ENCODE results near the gene CDCA7. TPM values are rescaled to one million over a fixed set of nuclear protein-coding genes. Genes with fewer than 3 reads are reported as not detected.

The CDCA7 gene
- total and polyA plus RNA-seq, 7 donors: 0.33 to 22.7 (median 3.8) TPM; not detected in 1

GRCh38 chr2:173343921-173344320 is 10.8 kb upstream of the CDCA7 start:
- Histone ChIP-seq H3K9me3 (peaks cover 0 to 10% (median 8%) of the 10 kb centered on the region in 4 donors), H3K4me1 (no peaks in the 10 kb centered on the region), H3K36me3 (no peaks in the 10 kb centered on the region), H3K4me3 (no peak overlapping the region), H3K27me3 (no peaks in the 10 kb centered on the region), H3K27ac (no peak overlapping the region)
- TF ChIP-seq POLR2A (IDR thresholded peaks at IDR 0.05) (no peak), CTCF (IDR thresholded peaks at IDR 0.05) (no peak), POLR2AphosphoS5 (IDR thresholded peaks at IDR 0.05) (no peak), EP300 (IDR thresholded peaks at IDR 0.05) (no peak)
- no peak for DNase-seq
- intact Hi-C loops (cut with DNase I): no loop called here
- WGBS, 2 donors: 91 to 92% methylated on average over 2 of the region's 2 CpGs

GRCh38 chr2:173346035-173346434 is 8.6 kb upstream of the CDCA7 start:
- peaks cover 0 to 10% (median 8%) of the 10 kb centered on the region in 4 donors for H3K9me3 ChIP-seq
- H3K36me3 ChIP-seq: no peaks in the 10 kb centered on the region
- no peak for TF ChIP-seq CTCF (IDR thresholded peaks at IDR 0.05)
- TF ChIP-seq EP300 (IDR thresholded peaks at IDR 0.05): no peak
- TF ChIP-seq POLR2A (IDR thresholded peaks at IDR 0.05): no peak
- no peak for TF ChIP-seq POLR2AphosphoS5 (IDR thresholded peaks at IDR 0.05)
- no peak overlapping the region for H3K4me3 ChIP-seq
- intact Hi-C loops (cut with DNase I): no loop called here
- 82 to 95% methylated on average over 6 of the region's 6 CpGs for WGBS, 2 donors
- DNase-seq: no peak
- H3K27ac ChIP-seq: no peak overlapping the region
- H3K4me1 ChIP-seq: no peaks in the 10 kb centered on the region
- H3K27me3 ChIP-seq: no peaks in the 10 kb centered on the region

GRCh38 chr2:173347305-173348168 is 7.1 kb upstream of the CDCA7 start:
- Histone ChIP-seq H3K27me3 (peaks cover 0 to 11% (median 4%) of the 10 kb centered on the region in 3 donors), H3K4me1 (no peaks in the 10 kb centered on the region), H3K9me3 (peaks cover 0 to 10% (median 8%) of the 10 kb centered on the region in 4 donors), H3K27ac (no peak overlapping the region), H3K4me3 (no peak overlapping the region), H3K36me3 (no peaks in the 10 kb centered on the region)
- no peak for TF ChIP-seq EP300 (IDR thresholded peaks at IDR 0.05)
- TF ChIP-seq POLR2A (IDR thresholded peaks at IDR 0.05): no peak
- no peak for TF ChIP-seq POLR2AphosphoS5 (IDR thresholded peaks at IDR 0.05)
- TF ChIP-seq CTCF (IDR thresholded peaks at IDR 0.05): no peak
- WGBS, 2 donors: 28 to 75% methylated on average over 8 of the region's 8 CpGs
- no peak for DNase-seq
- intact Hi-C loops (cut with DNase I): no loop called here

GRCh38 chr2:173349287-173349686 is 5.4 kb upstream of the CDCA7 start:
- intact Hi-C loops (cut with DNase I): no loop called here
- Histone ChIP-seq H3K4me3 (no peak overlapping the region), H3K36me3 (no peaks in the 10 kb centered on the region), H3K27me3 (peaks cover 0 to 29% (median 15%) of the 10 kb centered on the region in 3 donors), H3K27ac (no peak overlapping the region), H3K9me3 (peaks cover 0 to 10% (median 8%) of the 10 kb centered on the region in 4 donors), H3K4me1 (peaks cover 0 to 6% (median 5%) of the 10 kb centered on the region in 4 donors)
- WGBS, 2 donors: 75 to 89% methylated on average over 2 of the region's 2 CpGs
- TF ChIP-seq POLR2A (IDR thresholded peaks at IDR 0.05): no peak
- no peak for DNase-seq

GRCh38 chr2:173350383-173350782 is 4.3 kb upstream of the CDCA7 start:
- WGBS, 2 donors: 51 to 69% methylated on average over 2 of the region's 2 CpGs
- TF ChIP-seq POLR2A (IDR thresholded peaks at IDR 0.05): no peak
- Histone ChIP-seq H3K4me1 (peaks cover 0 to 17% (median 16%) of the 10 kb centered on the region in 4 donors), H3K9me3 (peaks cover 0 to 9% (median 8%) of the 10 kb centered on the region in 4 donors), H3K36me3 (no peaks in the 10 kb centered on the region), H3K4me3 (no peak overlapping the region), H3K27ac (no peak overlapping the region), H3K27me3 (peaks cover 2 to 40% (median 26%) of the 10 kb centered on the region in 3 donors)
- intact Hi-C loops (cut with DNase I): loop anchor here (10.0 kb wide), 1 partner anchor 326 kb away; no protein-coding TSS in a partner anchor
- no peak for DNase-seq
